DMS153 treated with DMSO at 0.1 percent for 48 hours (cell line): ENCODE data around the gene ICE1.

Experiments used
- DNase-seq: peaks from one replicate; lab custom pipeline; 2025; ENCODE audit not compliant: unreplicated experiment; lab: John Stamatoyannopoulos, UW

ICE1 gene

DNA sequence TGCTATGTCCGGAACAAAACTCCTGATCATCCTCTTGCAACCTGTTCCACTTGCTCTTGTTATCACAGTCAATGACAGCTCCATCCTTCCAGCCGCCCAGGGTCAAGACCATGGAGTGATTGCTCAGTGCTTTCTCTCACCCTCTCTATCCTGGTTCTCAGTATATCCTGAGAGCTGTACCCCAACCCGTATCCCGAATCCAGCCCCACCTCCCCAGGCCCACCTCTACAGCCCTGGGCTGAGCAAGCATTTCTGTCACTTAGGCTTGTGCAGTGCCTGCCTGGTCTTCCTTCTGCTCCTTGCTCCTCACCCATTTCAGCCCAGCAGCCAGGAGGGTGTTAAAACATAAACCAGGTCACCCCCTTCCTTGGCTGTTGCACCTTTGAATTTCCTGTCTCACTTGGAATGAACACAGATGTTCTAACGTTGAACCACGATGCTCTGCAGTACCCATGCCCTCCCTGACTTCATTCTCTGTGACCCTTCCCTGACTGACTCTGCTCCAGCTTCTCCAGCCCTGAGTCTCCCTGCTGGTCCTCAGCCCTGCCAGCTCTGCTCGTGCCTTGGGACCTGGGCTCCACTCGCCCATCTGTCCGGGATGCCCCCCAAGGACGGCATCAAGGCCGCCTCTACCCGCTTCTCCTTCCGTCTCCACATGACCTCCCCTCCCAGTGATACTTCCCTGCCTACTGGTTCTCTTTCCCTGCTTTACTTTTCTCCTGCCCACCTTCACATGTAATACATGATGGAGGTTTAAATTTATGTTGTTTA lies 110.0 kb downstream of the ICE1 start:
- no peak for DNase-seq

DNA sequence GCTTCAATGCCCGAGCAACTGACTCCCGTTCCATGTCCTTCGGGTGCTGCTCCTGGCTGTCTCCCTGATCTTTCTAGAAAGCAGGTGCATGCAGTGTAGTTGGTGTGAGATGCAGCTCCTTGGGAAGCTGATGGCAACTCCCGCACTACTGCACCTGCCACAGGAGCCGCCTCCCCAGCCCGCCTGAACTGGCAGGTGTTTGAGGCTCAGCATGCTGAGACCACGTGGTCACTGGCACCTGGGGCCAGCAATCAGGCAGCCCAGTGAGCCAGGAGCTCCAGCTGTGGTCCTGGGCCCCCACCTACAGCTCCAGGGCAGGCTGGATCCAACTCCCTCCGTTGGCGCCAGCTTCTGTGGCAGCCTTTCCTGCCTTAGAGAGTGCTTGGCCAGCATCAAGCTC lies 111.5 kb downstream of the ICE1 start:
- DNase-seq, result no peak

DNA sequence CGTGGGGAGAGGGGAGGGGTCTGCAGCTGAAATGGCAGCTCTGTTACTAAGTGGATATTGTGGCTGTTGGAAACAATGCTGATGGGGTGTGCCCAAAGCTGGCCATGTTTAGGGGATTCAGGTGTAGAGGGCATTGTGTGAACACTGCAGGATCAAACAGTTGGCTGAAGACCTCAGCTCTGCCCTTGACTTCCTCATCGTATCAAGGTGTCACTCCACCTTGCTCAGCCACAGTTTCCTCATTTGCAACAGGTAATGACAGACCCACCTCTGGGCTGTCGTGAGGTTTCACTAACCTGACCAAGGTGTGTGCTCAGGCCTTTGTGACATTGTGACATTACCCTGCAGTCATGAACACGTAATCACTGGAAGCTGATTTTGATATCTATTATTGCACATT lies 111.9 kb downstream of the ICE1 start:
- no peak for DNase-seq

DNA sequence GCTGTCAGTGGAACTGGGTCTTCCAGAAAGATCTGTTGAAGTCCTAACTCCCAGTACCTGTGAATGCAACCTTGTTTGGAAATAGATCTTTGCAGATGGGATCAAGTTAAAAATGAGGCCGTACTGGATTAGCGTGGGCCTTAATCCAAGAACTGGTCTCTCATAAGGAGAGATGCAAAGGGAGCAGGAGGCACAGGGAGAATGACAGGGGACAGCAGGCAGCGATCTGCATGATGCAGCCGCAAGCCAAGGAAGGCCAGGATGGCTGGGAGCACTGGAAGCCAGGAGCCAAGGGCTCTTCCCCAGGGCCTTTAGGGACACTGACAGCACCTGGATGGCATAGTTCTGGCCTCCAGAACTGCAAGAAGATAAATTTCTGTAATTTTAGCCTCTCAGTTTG lies 114.4 kb downstream of the ICE1 start:
- no peak for DNase-seq

DNA sequence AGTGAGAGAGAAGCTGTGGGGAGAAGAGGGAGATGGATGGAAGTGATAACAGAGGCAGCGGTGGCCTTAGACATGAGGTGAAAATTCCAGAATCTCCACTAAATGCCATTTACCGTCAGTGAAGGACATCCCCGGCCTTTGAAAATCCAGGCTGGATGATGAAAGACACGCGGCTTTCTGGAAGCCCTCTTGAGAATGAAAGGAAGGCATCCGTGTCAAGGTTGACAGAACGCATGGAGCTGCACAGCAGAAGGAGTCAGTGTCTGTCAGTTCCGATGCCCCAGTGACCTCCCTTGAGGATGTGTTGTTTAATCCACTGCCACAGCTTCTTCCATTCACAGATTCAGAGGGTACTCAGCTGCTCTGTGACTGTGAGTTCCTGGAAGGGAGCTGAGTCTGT lies 114.9 kb downstream of the ICE1 start:
- no peak for DNase-seq

DNA sequence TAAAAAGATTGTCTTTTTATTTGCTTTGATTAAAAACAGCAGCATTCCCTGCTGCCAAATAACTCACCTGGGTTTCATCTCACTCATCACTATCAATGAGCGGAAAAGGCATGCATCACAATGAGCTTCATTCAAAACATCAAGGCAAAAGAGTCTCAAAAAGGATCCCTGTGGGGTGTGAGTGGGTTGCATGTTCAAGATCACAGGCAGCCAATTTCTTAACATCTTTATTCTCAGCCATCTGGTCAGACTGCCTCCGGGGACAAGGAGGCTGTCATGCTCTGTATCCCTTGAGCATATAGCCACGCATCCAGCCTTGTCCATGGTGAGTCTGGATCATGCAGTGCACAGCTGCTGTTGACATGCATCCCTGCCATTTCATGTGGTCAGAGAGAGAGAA lies 117.1 kb downstream of the ICE1 start:
- no peak for DNase-seq
